OCI-LY7 (cell line): ENCODE data around the gene GPR22.

Source experiments
- EZH2phosphoT487 ChIP-seq: fragments of 200-600 bp; sonication (generic); IDR thresholded peaks from 2 replicates; pipeline ENCODE4 v1.6.1; 2018; ENCODE audit warnings: low read depth, borderline replicate concordance, mild to moderate bottlenecking, mixed run types, antibody characterized with exemption, low read length, moderate library complexity, mixed read lengths
- TF ChIP-seq, protein P1 (sequence below): fragments of 200-600 bp; sonication (generic); conservative IDR thresholded peaks from 2 replicates; pipeline ENCODE4 v1.5.1; 2014; ENCODE audit warnings: mild to moderate bottlenecking, antibody characterized with exemption, low read length, moderate library complexity, mixed read lengths

DNA sequence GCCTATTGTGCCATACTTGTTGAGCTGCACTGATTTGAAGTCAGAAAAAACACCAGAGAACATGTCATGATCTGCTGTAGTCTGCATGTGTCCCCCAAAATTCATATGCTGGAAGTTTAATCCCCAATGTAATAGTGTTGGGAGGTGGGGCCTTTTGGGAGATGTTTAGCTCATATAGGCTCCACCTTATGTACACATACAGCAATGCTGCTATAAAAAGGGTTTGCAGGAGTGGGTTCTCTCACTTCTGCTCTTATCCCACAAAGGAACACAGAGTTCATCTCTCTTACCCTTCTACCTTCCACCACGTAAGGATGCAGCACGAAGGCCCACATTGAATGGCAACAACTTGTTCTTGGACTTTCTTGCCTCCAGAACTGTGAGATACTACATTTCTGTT, 23.0 kb downstream of the GPR22 start:
- TF ChIP-seq, protein P1, sequence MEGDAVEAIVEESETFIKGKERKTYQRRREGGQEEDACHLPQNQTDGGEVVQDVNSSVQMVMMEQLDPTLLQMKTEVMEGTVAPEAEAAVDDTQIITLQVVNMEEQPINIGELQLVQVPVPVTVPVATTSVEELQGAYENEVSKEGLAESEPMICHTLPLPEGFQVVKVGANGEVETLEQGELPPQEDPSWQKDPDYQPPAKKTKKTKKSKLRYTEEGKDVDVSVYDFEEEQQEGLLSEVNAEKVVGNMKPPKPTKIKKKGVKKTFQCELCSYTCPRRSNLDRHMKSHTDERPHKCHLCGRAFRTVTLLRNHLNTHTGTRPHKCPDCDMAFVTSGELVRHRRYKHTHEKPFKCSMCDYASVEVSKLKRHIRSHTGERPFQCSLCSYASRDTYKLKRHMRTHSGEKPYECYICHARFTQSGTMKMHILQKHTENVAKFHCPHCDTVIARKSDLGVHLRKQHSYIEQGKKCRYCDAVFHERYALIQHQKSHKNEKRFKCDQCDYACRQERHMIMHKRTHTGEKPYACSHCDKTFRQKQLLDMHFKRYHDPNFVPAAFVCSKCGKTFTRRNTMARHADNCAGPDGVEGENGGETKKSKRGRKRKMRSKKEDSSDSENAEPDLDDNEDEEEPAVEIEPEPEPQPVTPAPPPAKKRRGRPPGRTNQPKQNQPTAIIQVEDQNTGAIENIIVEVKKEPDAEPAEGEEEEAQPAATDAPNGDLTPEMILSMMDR, result no peak
- TF ChIP-seq EZH2phosphoT487, result no peak
